ENCODE measurements around the gene PCDHA1.

DNA sequence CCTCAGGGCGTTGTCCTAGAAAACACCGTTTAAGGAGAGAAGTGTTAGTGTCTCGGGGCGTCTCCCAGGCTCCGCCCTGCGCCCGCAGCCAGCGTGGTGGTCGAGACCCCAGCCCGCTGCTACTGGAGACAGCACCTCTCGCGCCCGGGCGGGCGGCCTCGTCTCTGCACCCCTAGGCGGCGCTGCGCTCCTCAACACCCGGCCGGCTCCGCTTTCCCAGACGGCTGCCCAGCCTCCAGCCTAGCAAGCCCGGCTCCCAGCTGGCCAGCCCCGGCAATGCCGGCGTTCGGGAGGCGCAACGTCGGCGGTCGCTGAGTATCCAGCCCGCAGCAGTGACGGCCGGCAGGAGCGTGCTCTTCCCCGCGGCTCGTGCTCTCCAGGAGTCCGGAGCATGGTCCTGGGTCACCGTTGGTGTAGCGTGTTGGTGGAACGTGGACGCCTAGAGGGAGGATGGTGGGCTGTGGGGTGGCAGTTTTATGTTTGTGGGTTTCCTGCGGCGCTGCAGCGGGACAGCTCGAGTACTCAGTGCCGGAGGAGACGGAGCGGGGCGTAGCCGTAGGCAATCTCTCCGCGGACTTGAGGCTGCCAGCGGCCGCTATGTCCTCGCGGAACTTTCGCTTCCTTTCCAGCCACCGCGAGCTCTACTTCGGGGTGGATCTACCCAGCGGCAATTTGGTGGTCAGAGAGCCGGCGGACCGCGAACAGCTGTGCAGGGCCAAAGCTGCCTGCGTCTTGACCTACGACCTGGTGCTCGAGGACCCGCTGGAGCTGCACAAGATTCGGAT is 140.7 kb downstream of the PCDHA1 start:
- TF ChIP-seq, protein P1, sequence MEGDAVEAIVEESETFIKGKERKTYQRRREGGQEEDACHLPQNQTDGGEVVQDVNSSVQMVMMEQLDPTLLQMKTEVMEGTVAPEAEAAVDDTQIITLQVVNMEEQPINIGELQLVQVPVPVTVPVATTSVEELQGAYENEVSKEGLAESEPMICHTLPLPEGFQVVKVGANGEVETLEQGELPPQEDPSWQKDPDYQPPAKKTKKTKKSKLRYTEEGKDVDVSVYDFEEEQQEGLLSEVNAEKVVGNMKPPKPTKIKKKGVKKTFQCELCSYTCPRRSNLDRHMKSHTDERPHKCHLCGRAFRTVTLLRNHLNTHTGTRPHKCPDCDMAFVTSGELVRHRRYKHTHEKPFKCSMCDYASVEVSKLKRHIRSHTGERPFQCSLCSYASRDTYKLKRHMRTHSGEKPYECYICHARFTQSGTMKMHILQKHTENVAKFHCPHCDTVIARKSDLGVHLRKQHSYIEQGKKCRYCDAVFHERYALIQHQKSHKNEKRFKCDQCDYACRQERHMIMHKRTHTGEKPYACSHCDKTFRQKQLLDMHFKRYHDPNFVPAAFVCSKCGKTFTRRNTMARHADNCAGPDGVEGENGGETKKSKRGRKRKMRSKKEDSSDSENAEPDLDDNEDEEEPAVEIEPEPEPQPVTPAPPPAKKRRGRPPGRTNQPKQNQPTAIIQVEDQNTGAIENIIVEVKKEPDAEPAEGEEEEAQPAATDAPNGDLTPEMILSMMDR (IDR thresholded peaks at IDR 0.05): peak; percentile 47 to 86 (median 84)
- TF ChIP-seq POLR2A (IDR thresholded peaks at IDR 0.05) (no peak), EP300 (IDR thresholded peaks at IDR 0.05) (no peak)
